GM12892 (cell line): ENCODE measurements around the gene PHIP.
A peak's percentile ranks its signal among the peaks of the same experiment; 100 is the strongest.
"Not testable (repeated sequence)": the region's sequence is repeated elsewhere in the genome, so short reads cannot be mapped to it uniquely, and the experiment has no call there.

Source experiments
- DNase-seq: peaks from one replicate; pipeline ENCODE4 v3.0.0; 2011; ENCODE audit not compliant: insufficient read length
- FAIRE-seq: peaks from 2 replicates; lab custom pipeline; 2011; peaks lifted over from hg19 to GRCh38; lab: Jason Lieb, UNC
- POLR2A ChIP-seq: IDR thresholded peaks from 2 replicates; pipeline ENCODE4 v1.6.1; 2011; ENCODE audit warnings: low read depth, low read length, control low read depth
- POLR2AphosphoS5 ChIP-seq: IDR thresholded peaks from 2 replicates; pipeline ENCODE4 v1.6.1; 2011; ENCODE audit warnings: low read depth, low read length, control low read depth
- TAF1 ChIP-seq: IDR thresholded peaks from 2 replicates; pipeline ENCODE4 v1.6.1; 2011; ENCODE audit warnings: low read depth, mild to moderate bottlenecking, control low read depth, low read length, borderline replicate concordance

The PHIP gene

DNA sequence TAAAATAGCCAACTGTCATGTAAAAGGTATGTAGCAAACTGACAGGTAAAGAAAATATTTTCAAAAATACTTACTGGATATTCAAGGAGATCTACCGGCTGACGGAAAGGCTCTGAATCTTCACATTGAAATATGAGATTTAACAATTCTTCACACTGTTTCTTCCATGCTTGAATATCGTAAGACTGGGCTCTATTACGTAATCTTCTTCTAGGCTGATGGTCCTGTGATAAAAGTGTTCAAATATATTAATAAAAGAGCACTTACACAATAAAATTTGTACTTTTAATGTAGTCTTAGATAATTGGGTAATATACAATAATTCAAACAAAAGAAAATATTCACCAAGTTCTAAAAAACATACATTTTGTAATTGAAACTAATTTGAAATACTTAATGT, 123.3 kb downstream of the PHIP start:
- no peak for DNase-seq
- FAIRE-seq = no peak
- TF ChIP-seq POLR2AphosphoS5 (no peak), TAF1 (no peak), POLR2A (no peak)

DNA sequence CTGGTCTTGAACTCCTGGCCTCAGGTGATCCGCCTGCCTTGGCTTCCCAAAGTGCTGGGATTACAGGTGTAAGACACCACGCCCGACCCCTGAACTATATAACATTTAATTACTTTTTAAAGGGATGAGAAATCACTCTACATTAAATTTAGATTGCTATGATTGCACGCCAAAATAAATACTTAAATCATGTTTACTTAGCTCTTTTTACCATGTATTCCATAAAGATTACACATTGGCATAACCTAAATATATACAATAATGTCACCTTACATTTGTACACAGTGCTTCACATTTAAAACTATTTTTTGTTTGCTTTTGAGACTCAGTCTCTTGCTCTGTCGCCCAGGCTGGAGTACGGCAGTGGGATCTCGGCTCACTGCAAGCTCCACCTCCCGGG, 124.3 kb downstream of the PHIP start:
- no peak for FAIRE-seq
- no peak for DNase-seq
- TF ChIP-seq POLR2AphosphoS5 (no peak), POLR2A (no peak), TAF1 (no peak)

DNA sequence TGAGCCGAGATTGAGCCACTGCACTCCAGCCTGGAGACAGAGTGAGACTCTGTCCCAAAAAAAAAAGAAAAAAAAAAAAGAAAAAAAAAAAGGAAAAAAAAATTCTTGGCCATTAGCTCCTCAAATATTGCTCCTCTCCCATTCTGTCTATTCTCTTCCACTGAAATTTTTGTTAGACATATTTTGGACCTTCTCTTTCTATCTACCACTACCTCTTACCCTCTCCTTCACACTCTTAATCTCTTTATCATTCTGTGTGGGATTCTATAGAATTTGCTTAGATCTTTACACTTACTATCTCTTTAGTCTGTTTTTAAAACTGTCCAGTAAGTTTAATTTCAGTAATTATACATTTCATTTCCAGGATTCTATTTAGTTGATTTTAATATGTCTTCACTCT, 125.7 kb downstream of the PHIP start:
- DNase-seq (no peak), FAIRE-seq (no peak)
- TF ChIP-seq POLR2AphosphoS5 (no peak), POLR2A (no peak), TAF1 (no peak)

DNA sequence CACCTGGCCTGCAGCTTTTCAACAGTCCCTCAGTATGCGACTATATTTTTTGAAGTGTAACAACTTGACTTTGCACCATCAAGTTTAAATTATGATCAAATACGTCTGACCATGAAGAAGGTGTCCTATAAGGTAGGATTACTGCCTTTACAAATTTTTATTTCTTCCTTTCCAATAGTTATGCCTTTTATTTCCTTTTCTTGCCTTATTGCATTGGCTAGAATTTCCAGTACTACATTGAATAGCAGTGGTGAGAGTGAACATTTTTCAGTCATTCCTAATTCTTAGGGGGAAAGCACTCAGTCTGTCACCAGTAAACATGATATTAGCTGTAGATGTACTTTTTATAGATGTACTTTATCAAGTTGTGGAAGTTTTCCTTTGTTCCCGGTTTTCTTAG, 129.3 kb downstream of the PHIP start:
- no peak for DNase-seq
- no peak for FAIRE-seq
- no peak for TF ChIP-seq TAF1

DNA sequence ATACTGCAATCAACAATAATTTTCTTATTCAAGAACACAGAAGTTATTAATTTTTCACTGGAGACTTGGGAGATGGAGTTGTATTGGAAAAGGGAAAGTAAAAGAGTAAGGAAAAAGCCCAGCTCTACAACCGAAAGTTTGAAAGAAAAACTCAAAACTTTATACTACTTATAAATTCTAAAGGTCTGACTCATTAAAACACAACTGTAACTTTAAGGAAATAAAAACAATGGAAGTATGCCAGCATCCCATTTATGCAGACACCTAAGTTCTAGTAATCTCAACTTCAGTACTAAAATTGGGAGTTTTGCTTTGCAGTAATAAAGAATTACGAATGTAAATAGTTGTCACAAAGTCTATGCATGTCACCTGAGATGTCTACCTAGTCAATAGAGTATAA, 130.1 kb downstream of the PHIP start:
- no peak for FAIRE-seq
- no peak for DNase-seq
- TF ChIP-seq TAF1 = no peak
- no peak for TF ChIP-seq POLR2A
- no peak for TF ChIP-seq POLR2AphosphoS5

DNA sequence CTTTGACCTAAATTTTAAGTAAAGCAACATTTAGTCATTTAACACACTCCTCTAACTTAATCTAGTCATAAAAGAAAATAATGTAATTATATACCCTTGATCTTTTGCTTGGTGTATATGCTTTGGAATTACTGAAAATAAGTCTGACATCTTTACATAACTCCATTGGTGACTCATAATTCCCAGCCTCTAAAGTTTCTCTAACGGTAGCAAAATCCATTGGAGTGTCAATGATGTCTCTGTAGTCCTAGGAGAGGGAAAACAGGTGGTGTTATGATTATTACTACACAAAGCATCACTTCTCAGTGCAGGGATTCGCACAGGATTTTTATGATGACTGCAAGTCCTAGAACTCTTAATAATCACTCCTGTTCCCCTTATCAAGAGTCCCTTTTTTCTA, 130.5 kb downstream of the PHIP start:
- DNase-seq (no peak), FAIRE-seq (no peak)
- TF ChIP-seq POLR2AphosphoS5 = no peak
- no peak for TF ChIP-seq POLR2A
- TF ChIP-seq TAF1 = no peak

DNA sequence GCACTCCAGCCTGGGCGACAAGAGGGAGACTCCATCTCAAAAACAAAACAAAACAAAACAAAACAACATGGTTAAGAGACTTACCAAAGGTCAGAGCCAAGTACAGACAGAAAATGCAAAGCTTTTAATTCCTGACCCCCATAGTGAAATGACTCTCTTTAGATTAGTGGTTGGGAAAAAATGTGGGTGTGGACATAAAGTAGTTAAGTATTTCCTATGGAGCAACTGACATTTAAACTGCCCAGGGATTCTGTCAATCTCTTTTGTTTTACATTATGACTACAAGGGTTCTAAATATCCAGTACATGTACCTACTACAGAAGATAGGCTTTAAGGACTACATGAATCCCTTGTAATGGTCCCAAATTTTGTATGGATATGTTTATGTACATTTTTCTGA, 135.6 kb downstream of the PHIP start:
- FAIRE-seq = no peak
- DNase-seq = no peak
- TF ChIP-seq POLR2A (no peak), TAF1 (no peak), POLR2AphosphoS5 (no peak)

DNA sequence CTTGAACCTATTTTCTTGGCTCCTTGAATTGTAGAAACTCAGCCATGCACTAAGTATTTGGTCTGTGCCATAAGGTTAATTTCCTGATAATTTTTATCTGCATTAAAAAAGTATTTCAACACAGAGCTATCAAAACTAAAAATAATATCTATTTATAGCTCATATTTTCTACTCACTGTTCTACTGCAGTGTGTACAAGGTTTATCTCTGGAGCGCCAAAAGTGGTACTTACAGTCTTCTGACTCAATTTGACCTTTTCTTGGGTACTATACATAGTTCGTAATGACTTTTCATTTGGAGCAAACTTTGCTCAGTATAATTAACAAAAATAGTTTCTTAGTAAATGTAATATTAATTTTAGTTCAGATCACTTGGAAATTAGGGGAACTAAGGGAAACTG, 141.5 kb downstream of the PHIP start:
- TF ChIP-seq POLR2AphosphoS5 (no peak), POLR2A (no peak), TAF1 (no peak)
- DNase-seq (no peak), FAIRE-seq (no peak)

DNA sequence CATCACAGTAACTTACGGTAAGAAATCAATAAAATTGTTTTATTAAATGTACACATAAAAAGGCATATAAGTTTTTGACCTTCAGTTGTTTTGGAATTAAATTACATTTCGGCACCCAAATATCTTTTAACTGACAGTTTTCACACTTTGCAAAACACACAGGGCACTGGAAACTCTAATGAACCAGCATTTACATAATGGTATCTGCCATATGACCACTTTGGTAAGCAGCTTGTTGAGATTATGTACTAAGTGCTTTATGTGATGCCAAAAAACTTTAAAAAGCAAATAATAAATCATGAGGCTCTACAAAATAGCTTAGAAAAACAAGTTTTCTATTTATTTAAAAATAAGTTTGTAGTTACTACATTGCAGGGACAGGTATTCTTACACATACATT, 142.5 kb downstream of the PHIP start:
- TF ChIP-seq TAF1 = no peak
- TF ChIP-seq POLR2AphosphoS5 = no peak
- no peak for TF ChIP-seq POLR2A
- no peak for FAIRE-seq
- DNase-seq = no peak

DNA sequence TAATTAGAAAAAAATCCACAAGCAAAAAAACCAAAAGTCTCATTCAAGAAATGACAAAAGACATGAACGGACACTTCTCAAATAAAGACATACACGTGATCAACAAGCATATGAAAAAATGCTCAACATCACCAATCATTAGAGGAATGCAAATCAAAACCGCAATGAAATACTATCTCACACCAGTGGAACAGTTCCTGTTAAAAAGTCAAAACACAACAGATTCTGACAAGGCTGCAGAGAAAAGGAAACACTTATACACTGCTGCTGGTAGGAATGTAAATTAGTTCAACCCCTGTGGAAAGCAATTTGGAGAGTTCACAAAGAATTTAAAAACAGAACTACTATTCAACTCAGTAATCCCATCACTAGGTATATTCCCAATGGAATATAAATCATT, 152.7 kb downstream of the PHIP start:
- TF ChIP-seq TAF1 (no peak), POLR2A (no peak)
- FAIRE-seq (no peak), DNase-seq (no peak)

DNA sequence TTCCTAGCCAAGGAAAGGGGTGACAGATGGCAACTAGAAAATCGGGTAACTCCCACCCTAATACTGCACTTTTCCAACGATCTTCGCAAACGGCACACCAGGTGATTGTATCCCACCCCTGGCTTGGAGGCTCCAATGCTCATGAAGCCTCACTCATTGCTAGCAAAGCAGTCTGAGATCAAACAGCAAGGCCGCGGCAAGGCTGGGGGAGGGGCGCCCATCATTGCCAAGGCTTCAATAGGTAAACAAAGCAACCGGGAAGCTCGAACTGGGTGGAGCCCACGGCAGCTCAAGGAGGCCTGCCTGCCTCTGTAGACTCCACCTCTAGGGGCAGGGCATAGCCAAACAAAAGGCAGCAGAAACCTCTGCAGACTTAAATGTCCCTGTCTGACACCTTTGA, 156.9 kb downstream of the PHIP start:
- not testable (repeated sequence) for FAIRE-seq

DNA sequence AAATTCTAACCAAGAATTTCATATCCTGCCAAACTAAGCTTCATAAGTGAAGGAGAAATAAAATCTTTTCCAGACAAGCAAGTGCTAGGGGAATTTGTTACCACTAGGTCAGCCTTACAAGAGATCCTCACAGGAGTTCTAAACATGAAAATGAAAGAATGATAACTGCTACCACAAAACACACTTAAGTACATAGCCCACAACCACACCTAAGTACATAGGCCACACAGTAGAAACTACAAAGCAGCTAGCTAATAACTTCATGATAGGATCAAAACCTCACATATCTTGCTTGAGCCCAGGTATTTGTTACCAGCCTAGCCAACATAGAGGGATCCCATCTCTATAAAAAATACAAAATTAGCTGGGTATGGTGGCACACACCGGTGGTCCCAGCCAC, 160.3 kb downstream of the PHIP start:
- FAIRE-seq (no peak), DNase-seq (no peak)
- TF ChIP-seq TAF1 (no peak), POLR2AphosphoS5 (no peak), POLR2A (no peak)

More for the DNA sequence above, 156.9 kb downstream of the PHIP start:
- DNase-seq = not testable (repeated sequence)

DNA sequence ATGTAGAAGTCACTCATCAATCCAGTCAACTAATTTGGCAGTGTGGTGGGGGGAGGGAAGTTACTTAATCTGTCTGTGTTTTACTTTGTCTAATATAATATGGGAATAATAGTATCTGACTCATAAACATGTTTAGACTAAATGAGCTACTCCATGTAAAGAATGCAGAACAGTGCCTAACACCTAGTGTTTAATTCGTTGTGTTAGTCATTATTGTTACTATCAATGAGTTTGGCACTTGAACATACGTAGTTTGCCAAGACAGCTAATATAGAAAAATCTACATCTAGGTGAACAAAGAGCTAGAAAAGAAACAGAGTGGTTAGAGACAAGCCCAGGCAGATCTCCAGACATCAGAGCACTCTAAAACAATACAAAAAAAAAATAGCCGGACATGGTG, 161.6 kb downstream of the PHIP start:
- TF ChIP-seq POLR2A (no peak), TAF1 (no peak), POLR2AphosphoS5 (no peak)
- DNase-seq = no peak
- FAIRE-seq = no peak

DNA sequence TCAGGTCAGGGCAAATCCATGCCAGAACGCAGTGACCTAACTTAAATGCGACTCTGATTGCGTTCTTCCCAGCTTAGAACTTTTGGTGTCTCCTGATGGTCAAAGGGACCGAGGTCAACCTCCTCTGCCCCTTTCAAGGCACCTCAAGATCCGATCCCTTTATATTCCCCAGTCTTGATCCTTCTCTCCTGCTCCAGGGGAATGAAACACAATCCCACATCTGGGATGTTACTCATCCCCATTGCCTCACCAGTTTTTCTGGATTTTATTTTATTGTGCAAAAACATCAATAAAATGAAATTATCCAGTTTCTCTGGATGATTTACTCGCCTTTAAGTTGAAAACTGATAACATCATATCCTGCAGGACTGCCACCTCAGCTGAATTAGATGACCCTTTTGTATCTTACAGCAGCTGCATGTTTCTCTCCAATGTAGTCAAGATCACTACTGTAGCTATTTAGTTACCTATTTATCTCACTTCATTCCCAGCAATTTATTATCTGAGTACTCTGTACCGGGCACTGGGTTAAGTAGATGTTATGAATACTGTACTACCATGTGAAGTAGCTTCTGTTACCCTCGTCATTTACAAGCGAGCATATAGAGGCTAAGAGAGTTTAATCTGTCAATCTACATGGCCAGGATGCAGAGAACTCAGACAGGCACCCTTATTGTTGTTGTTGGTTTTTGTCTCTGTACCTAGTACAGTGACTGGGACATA, 166.7 kb downstream of the PHIP start:
- no peak for DNase-seq
- TF ChIP-seq TAF1 = no peak
- no peak for TF ChIP-seq POLR2A
- no peak for TF ChIP-seq POLR2AphosphoS5
- FAIRE-seq = peak; percentile 38
